ENCODE measurements around the gene MINDY4.

Gene MINDY4

DNA sequence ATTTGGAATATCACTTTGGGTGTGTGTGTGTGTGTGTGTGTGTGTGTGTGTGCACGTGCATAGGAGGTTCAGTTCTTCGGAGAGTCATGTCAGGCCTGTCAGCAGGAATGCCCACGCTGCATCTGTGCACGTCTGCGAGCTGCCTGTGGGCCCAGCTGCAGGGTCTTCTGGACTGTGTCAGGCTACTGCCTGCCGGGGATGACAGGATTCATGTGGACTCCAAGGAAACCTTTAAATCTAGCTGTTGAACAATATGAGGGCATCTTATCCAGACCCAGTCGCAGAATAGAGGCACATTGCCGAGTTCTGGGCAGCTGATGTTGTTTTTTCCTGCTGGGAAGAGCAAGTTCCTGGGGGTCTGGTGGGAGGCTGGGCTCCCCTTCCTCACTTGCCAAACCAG, 159.4 kb downstream of the MINDY4 start:
- no peak for DNase-seq
- POLR2A ChIA-PET: no interaction called here
- H3K4me3 ChIP-seq (ENCODE audit: control insufficient read depth in 1 of 7, extremely low read depth in 1 of 7, insufficient read depth in 4 of 7, low read depth in 2 of 7, low read length in 6 of 7): no peak overlapping the region
- CTCF ChIA-PET: interaction anchor here (2.3 kb wide), 1 partner anchor 8 kb away, joined by 7 read pairs; no protein-coding TSS in a partner anchor
- 90% methylated on average over 6 of the region's 8 CpGs for WGBS (ENCODE audit: insufficient coverage)
- no peak overlapping the region for H3K27ac ChIP-seq (ENCODE audit: insufficient read depth in 1 of 2, low read depth in 1 of 2, low read length in 2 of 2, poor library complexity in 1 of 2, severe bottlenecking in 2 of 2)
- peaks cover 0 to 2% (median 0%) of the 10 kb centered on the region in 5 experiments for H3K27me3 ChIP-seq (replicated peaks in 2 of 5; ENCODE audit: control insufficient read depth in 4 of 5, insufficient read depth in 5 of 5, low read length in 4 of 5)
- peaks cover 0 to 4% (median 1%) of the 10 kb centered on the region in 4 experiments for H3K4me1 ChIP-seq (ENCODE audit: control extremely low read depth in 1 of 4, control insufficient read depth in 4 of 4, insufficient read depth in 4 of 4, low read length in 3 of 4)
- H3K9me3 ChIP-seq (ENCODE audit: control extremely low read depth in 1 of 5, control insufficient read depth in 4 of 5, insufficient read depth in 2 of 5, low read depth in 1 of 5, low read length in 4 of 5): peaks cover 0 to 10% (median 0%) of the 10 kb centered on the region in 5 experiments
- no peaks in the 10 kb centered on the region for H3K36me3 ChIP-seq (ENCODE audit: control insufficient read depth in 4 of 4, insufficient read depth in 4 of 4, low read length in 3 of 4)

GRCh38 chr7:30931161-30931928, 160.1 kb downstream of the MINDY4 start:
- Histone ChIP-seq H3K4me3 (ENCODE audit: control insufficient read depth in 1 of 7, extremely low read depth in 1 of 7, insufficient read depth in 4 of 7, low read depth in 2 of 7, low read length in 6 of 7) (no peak overlapping the region), H3K36me3 (ENCODE audit: control insufficient read depth in 4 of 4, insufficient read depth in 4 of 4, low read length in 3 of 4) (no peaks in the 10 kb centered on the region), H3K27ac (ENCODE audit: insufficient read depth in 1 of 2, low read depth in 1 of 2, low read length in 2 of 2, poor library complexity in 1 of 2, severe bottlenecking in 2 of 2) (no peak overlapping the region), H3K9me3 (ENCODE audit: control extremely low read depth in 1 of 5, control insufficient read depth in 4 of 5, insufficient read depth in 2 of 5, low read depth in 1 of 5, low read length in 4 of 5) (peaks cover 0 to 10% (median 0%) of the 10 kb centered on the region in 5 experiments), H3K4me1 (ENCODE audit: control extremely low read depth in 1 of 4, control insufficient read depth in 4 of 4, insufficient read depth in 4 of 4, low read length in 3 of 4) (no peaks in the 10 kb centered on the region), H3K27me3 (replicated peaks in 2 of 5; ENCODE audit: control insufficient read depth in 4 of 5, insufficient read depth in 5 of 5, low read length in 4 of 5) (peaks cover 0 to 2% (median 0%) of the 10 kb centered on the region in 5 experiments)
- WGBS (ENCODE audit: insufficient coverage): 96% methylated on average over 24 of the region's 24 CpGs
- ChIA-PET CTCF (interaction anchor here (2.3 kb wide), 1 partner anchor 8 kb away, joined by 7 read pairs; no protein-coding TSS in a partner anchor), POLR2A (no interaction called here)
- no peak for DNase-seq

DNA sequence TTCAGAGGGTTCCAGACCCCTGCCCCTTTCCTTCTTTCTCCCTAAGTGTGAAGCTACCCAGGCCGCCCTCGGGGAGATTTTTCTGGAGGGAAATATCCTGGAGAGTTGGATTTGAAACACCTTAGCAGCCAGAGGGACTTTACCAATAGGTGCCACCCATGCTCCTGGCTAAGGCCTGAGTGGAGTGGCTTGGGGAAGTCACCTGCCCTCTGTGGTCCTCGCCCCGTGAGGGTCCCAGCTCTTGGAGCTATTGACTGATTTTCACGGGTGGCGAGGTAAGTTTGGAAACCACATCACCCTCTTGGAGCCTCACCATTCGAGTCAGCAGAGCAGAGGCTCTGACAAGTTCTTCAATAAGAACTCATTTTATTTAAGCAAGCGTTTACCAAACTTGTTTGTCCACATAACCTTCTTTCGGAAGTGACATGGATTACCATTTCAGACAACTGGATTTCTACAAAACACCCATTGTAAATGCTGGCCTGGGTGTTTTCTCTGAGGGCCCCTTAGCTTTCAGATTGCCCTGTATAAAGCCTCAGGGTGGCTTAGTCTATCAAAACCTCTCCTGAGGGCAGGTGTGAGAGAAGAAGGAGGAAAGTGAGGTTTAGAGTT, 160.8 kb downstream of the MINDY4 start:
- H3K27me3 ChIP-seq (replicated peaks in 2 of 5; ENCODE audit: control insufficient read depth in 4 of 5, insufficient read depth in 5 of 5, low read length in 4 of 5): peaks cover 0 to 7% (median 1%) of the 10 kb centered on the region in 5 experiments
- 88% methylated on average over 7 of the region's 9 CpGs for WGBS (ENCODE audit: insufficient coverage)
- ChIA-PET CTCF (no interaction called here), POLR2A (no interaction called here)
- H3K36me3 ChIP-seq (ENCODE audit: control insufficient read depth in 4 of 4, insufficient read depth in 4 of 4, low read length in 3 of 4): no peaks in the 10 kb centered on the region
- H3K4me1 ChIP-seq (ENCODE audit: control extremely low read depth in 1 of 4, control insufficient read depth in 4 of 4, insufficient read depth in 4 of 4, low read length in 3 of 4): no peaks in the 10 kb centered on the region
- no peak overlapping the region for H3K4me3 ChIP-seq (ENCODE audit: control insufficient read depth in 1 of 7, extremely low read depth in 1 of 7, insufficient read depth in 4 of 7, low read depth in 2 of 7, low read length in 6 of 7)
- no peak for DNase-seq
- H3K9me3 ChIP-seq (ENCODE audit: control extremely low read depth in 1 of 5, control insufficient read depth in 4 of 5, insufficient read depth in 2 of 5, low read depth in 1 of 5, low read length in 4 of 5): peaks cover 0 to 7% (median 0%) of the 10 kb centered on the region in 5 experiments
- no peak overlapping the region for H3K27ac ChIP-seq (ENCODE audit: insufficient read depth in 1 of 2, low read depth in 1 of 2, low read length in 2 of 2, poor library complexity in 1 of 2, severe bottlenecking in 2 of 2)

DNA sequence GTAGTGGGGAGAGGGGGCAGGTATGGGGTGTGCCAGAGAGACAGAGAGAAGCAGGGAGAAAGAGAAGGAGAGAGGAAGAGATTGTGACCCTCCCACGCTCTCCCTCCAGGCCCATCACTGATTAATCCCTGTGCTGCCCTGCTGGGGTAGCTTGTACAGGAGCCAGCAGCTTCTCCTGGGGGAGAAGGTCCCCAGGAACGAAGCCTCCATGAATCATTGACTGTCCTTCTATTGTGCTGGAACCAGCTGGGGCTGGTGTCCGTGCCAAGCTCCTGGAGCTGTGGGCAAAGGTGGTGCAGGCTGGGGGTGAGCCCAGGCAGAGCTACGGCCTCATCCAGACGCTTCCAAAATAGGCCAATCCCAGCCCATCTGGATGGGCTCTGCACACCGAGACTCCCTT, 161.3 kb downstream of the MINDY4 start:
- ChIA-PET POLR2A (no interaction called here), CTCF (interaction anchor here (1.6 kb wide), 1 partner anchor 8 kb away, joined by 5 read pairs; no protein-coding TSS in a partner anchor)
- WGBS (ENCODE audit: insufficient coverage): 92% methylated on average over 6 of the region's 6 CpGs
- Histone ChIP-seq H3K27me3 (replicated peaks in 2 of 5; ENCODE audit: control insufficient read depth in 4 of 5, insufficient read depth in 5 of 5, low read length in 4 of 5) (peaks cover 0 to 7% (median 3%) of the 10 kb centered on the region in 5 experiments), H3K4me1 (ENCODE audit: control extremely low read depth in 1 of 4, control insufficient read depth in 4 of 4, insufficient read depth in 4 of 4, low read length in 3 of 4) (no peaks in the 10 kb centered on the region), H3K27ac (ENCODE audit: insufficient read depth in 1 of 2, low read depth in 1 of 2, low read length in 2 of 2, poor library complexity in 1 of 2, severe bottlenecking in 2 of 2) (no peak overlapping the region), H3K36me3 (ENCODE audit: control insufficient read depth in 4 of 4, insufficient read depth in 4 of 4, low read length in 3 of 4) (no peaks in the 10 kb centered on the region), H3K9me3 (ENCODE audit: control extremely low read depth in 1 of 5, control insufficient read depth in 4 of 5, insufficient read depth in 2 of 5, low read depth in 1 of 5, low read length in 4 of 5) (peaks cover 0 to 2% (median 0%) of the 10 kb centered on the region in 5 experiments), H3K4me3 (ENCODE audit: control insufficient read depth in 1 of 7, extremely low read depth in 1 of 7, insufficient read depth in 4 of 7, low read depth in 2 of 7, low read length in 6 of 7) (no peak overlapping the region)
- DNase-seq: no peak

DNA sequence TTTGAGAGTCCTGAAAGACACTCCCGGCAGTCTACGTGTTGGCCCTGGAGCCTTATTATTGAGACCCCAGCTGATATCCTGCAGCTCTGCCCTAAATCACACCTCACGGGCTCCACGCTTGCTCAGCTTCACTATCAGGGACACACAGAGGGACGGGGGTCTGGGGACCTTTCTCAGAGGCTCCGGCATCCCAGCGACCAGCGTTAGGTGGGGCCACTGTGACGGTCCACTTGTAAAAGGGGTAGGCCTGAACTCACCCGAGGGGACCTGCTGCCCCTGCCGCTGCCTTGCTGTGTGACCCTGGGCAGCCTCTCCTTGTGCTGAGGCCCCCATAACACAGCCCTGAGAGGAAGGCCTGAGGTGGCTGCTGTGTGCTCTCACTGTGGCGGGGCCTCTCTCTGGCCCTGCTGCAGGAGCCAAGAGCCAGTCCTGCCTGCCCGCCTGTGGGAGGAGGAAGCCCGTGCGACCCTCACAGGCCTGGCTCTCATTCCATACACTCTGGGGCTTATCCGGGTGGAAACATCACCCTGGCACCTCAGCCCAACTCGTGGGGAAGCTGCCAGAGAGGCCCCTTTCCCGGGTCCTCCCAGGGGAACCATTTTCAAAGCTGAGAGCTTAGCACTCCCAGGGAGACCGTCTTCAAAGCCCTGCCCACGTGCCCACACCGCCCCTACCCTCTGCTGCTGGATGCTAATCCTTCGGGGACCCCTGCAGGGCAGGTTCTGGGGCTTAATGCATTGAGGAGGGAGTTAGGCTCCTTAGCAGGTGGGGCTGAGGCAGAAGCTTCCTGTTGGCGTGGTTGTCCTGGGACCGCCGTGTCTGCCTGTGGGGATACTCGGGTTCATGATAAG, 162.1 kb downstream of the MINDY4 start:
- no peak for DNase-seq
- Histone ChIP-seq H3K9me3 (ENCODE audit: control extremely low read depth in 1 of 5, control insufficient read depth in 4 of 5, insufficient read depth in 2 of 5, low read depth in 1 of 5, low read length in 4 of 5) (no peaks in the 10 kb centered on the region), H3K27me3 (replicated peaks in 2 of 5; ENCODE audit: control insufficient read depth in 4 of 5, insufficient read depth in 5 of 5, low read length in 4 of 5) (peaks cover 0 to 10% (median 5%) of the 10 kb centered on the region in 5 experiments), H3K4me1 (ENCODE audit: control extremely low read depth in 1 of 4, control insufficient read depth in 4 of 4, insufficient read depth in 4 of 4, low read length in 3 of 4) (no peaks in the 10 kb centered on the region), H3K36me3 (ENCODE audit: control insufficient read depth in 4 of 4, insufficient read depth in 4 of 4, low read length in 3 of 4) (no peaks in the 10 kb centered on the region), H3K4me3 (ENCODE audit: control insufficient read depth in 1 of 7, extremely low read depth in 1 of 7, insufficient read depth in 4 of 7, low read depth in 2 of 7, low read length in 6 of 7) (no peak overlapping the region), H3K27ac (ENCODE audit: insufficient read depth in 1 of 2, low read depth in 1 of 2, low read length in 2 of 2, poor library complexity in 1 of 2, severe bottlenecking in 2 of 2) (no peak overlapping the region)
- WGBS (ENCODE audit: insufficient coverage): 89% methylated on average over 23 of the region's 26 CpGs
- ChIA-PET POLR2A (no interaction called here), CTCF (interaction anchor here (1.6 kb wide), 1 partner anchor 9 kb away, joined by 5 read pairs; no protein-coding TSS in a partner anchor)

- peaks cover 0 to 3% (median 0%) of the 10 kb centered on the region in 4 experiments for H3K4me1 ChIP-seq (ENCODE audit: control extremely low read depth in 1 of 4, control insufficient read depth in 4 of 4, insufficient read depth in 4 of 4, low read length in 3 of 4)
- no peak for DNase-seq
- peaks cover 0 to 15% (median 5%) of the 10 kb centered on the region in 5 experiments for H3K27me3 ChIP-seq (replicated peaks in 2 of 5; ENCODE audit: control insufficient read depth in 4 of 5, insufficient read depth in 5 of 5, low read length in 4 of 5)
- no peaks in the 10 kb centered on the region for H3K36me3 ChIP-seq (ENCODE audit: control insufficient read depth in 4 of 4, insufficient read depth in 4 of 4, low read length in 3 of 4)
- H3K27ac ChIP-seq (ENCODE audit: insufficient read depth in 1 of 2, low read depth in 1 of 2, low read length in 2 of 2, poor library complexity in 1 of 2, severe bottlenecking in 2 of 2): no peak overlapping the region
- CTCF ChIA-PET: interaction anchor here (1.1 to 1.6 kb wide), 2 partner anchors 10 to 195 kb away, joined by 3 to 5 read pairs; no protein-coding TSS in a partner anchor
- 94% methylated on average over 3 of the region's 5 CpGs for WGBS (ENCODE audit: insufficient coverage)
- no peaks in the 10 kb centered on the region for H3K9me3 ChIP-seq (ENCODE audit: control extremely low read depth in 1 of 5, control insufficient read depth in 4 of 5, insufficient read depth in 2 of 5, low read depth in 1 of 5, low read length in 4 of 5)
- no peak overlapping the region for H3K4me3 ChIP-seq (ENCODE audit: control insufficient read depth in 1 of 7, extremely low read depth in 1 of 7, insufficient read depth in 4 of 7, low read depth in 2 of 7, low read length in 6 of 7)
- POLR2A ChIA-PET: no interaction called here
Observed at GRCh38 chr7:30934225-30934624, 163.0 kb downstream of the MINDY4 start.

Data from common myeloid progenitor, CD34-positive (primary cell).